Measurements from ENCODE around the gene SREBF2. TPM values are rescaled to one million over a fixed set of nuclear protein-coding genes. Genes with fewer than 3 reads are reported as not detected.

The SREBF2 gene
- total and polyA plus RNA-seq, 10 of the 15 experiments (the other 5 are each of a cell fraction or from before 2014, with no cell fraction given) = 2.4 to 177 (median 78.8) TPM

- Histone ChIP-seq H3K4me2 (ENCODE audit: control insufficient read depth, insufficient read depth) (peak overlapping the region; percentile 97), H2AFZ (ENCODE audit: control insufficient read depth, low read depth, low read length) (no peak overlapping the region), H3K27ac (ENCODE audit: control insufficient read depth, insufficient read depth) (peak overlapping the region; percentile 86), H3K9ac (ENCODE audit: control insufficient read depth, insufficient read depth, low read length) (no peak overlapping the region), H3K27me3 (replicated peaks in 1 of 2; ENCODE audit: control insufficient read depth in 2 of 2, insufficient read depth in 2 of 2, low read length in 1 of 2) (peaks cover 2 to 3% of the 10 kb centered on the region in 2 experiments; a peak in 3 of 4 replicates), H3K79me2 (ENCODE audit: control insufficient read depth, insufficient read depth, low read length) (peaks cover 15% of the 10 kb centered on the region), H3K9me3 (replicated peaks; ENCODE audit: control insufficient read depth, insufficient read depth, low read length) (no peaks in the 10 kb centered on the region), H4K20me1 (ENCODE audit: control insufficient read depth, insufficient read depth) (no peaks in the 10 kb centered on the region), H3K4me3 (peak overlapping the region; percentile 66; the same call in 1 of the 2 replicates), H3K4me1 (ENCODE audit: control insufficient read depth, insufficient read depth, low read length) (peaks cover 64% of the 10 kb centered on the region), H3K36me3 (ENCODE audit: control insufficient read depth in 2 of 2, insufficient read depth in 2 of 2, low read length in 1 of 2) (0 out of 4 replicates have a peak, but pooled peaks cover 0 to 1% of the 10 kb centered on the region in 2 experiments)
- WGBS (ENCODE audit: insufficient coverage, insufficient replicate concordance, low lambda C conversion rate, missing lambda C conversion rate) = 55% methylated on average over 23 of the region's 23 CpGs
- intact Hi-C loops (cut with micrococcal nuclease; ENCODE audit: unreplicated experiment) = no loop called here
- FAIRE-seq = peak; percentile 49
- POLR2A ChIA-PET = interaction anchor here (1.2 to 15.3 kb wide), 5 partner anchors 8 to 55 kb away, joined by 3 to 599 read pairs (median 5); partner anchors contain the start of gene TNFRSF13C
- BruUV-seq (replicated peaks) = no TSS peak
- SMC1A ChIA-PET (ENCODE audit: uncharacterized antibody, unreplicated experiment) = interaction anchor here (1.4 to 15.4 kb wide), 5 partner anchors 20 to 85 kb away, joined by 3 to 321 read pairs (median 5); partner anchors contain the start of gene SREBF2
- ATAC-seq = no peak
- DNase-seq (ENCODE audit: low read depth, low spot score) = no peak
- CTCF ChIA-PET = interaction anchor here (0.6 to 2.2 kb wide), 6 partner anchors 10 to 171 kb away, joined by 3 to 8 read pairs (median 4); no protein-coding TSS in a partner anchor
- in situ Hi-C loops (cut with MboI) = no loop called here
- RAD21 ChIA-PET (ENCODE audit: unreplicated experiment) = interaction anchor here (1.1 to 1.2 kb wide), 2 partner anchors 18 to 220 kb away, joined by 5 read pairs; no protein-coding TSS in a partner anchor
- peak; percentile 48; the same call in 1 of the 2 replicates for TF ChIP-seq PAX5 (IDR thresholded peaks at IDR 0.05; ENCODE audit: borderline replicate concordance, low read depth, low read length)
- TF ChIP-seq USF1 (IDR thresholded peaks at IDR 0.05; ENCODE audit: borderline replicate concordance, extremely low read length, insufficient read depth, low read depth, low read length) = peak; percentile 12
- TF ChIP-seq SPI1 (IDR thresholded peaks at IDR 0.05; ENCODE audit: borderline replicate concordance, insufficient read depth, low read depth, low read length) = peak; percentile 88
- peak; percentile 53; the same call in 1 of the 2 replicates for TF ChIP-seq POLR2AphosphoS5 (IDR thresholded peaks at IDR 0.05; ENCODE audit: low read length)
- TF ChIP-seq POLR2A (IDR thresholded peaks at IDR 0.05; ENCODE audit: low read depth, low read length) = peak; percentile 86
- peak; percentile 16; the same call in 1 of the 3 replicates for TF ChIP-seq POU2F2 (IDR thresholded peaks at IDR 0.05; ENCODE audit: borderline replicate concordance, low read depth, low read length)
- no peak for TF ChIP-seq LARP7 (IDR thresholded peaks at IDR 0.05)
- no peak for TF ChIP-seq TBL1XR1 (IDR thresholded peaks at IDR 0.05; ENCODE audit: low read depth, low read length)
- TF ChIP-seq SMAD1 (IDR thresholded peaks at IDR 0.05; ENCODE audit: low read depth, partially characterized antibody) = peak; percentile 80
- peak; percentile 89 for TF ChIP-seq POLR2AphosphoS2 (IDR thresholded peaks at IDR 0.05; ENCODE audit: low read depth, low read length)
- TF ChIP-seq ZNF687 (IDR thresholded peaks at IDR 0.05) = peak; percentile 40; the same call in 1 of the 2 replicates
- 0 out of 2 replicates have a peak, but pooled peaks have one; percentile 15 for TF ChIP-seq DPF2 (IDR thresholded peaks at IDR 0.05)
- TF ChIP-seq HDGF (IDR thresholded peaks at IDR 0.05) = 0 out of 2 replicates have a peak, but pooled peaks have one; percentile 14
- TF ChIP-seq BHLHE40 (IDR thresholded peaks at IDR 0.05; ENCODE audit: borderline replicate concordance in 1 of 2, low read depth in 2 of 2, low read length in 1 of 2) = 0 out of 4 replicates have a peak, but pooled peaks of 1 of the 2 experiments have one; percentile 35
- peak; percentile 24; the same call in 1 of the 2 replicates for TF ChIP-seq CHD2 (IDR thresholded peaks at IDR 0.05; ENCODE audit: borderline replicate concordance, low read depth, low read length)
- no peak for TF ChIP-seq HDAC2 (IDR thresholded peaks at IDR 0.05)
- peak; percentile 16; the same call in 1 of the 2 replicates for TF ChIP-seq IKZF1 (conservative IDR thresholded peaks at IDR 0.05)
These were observed 85.2 kb downstream of the SREBF2 start for GRCh38 chr22:41917903-41918791.
